GM10847 (cell line): ENCODE results near the gene PARP3.

Experiments
- POLR2A ChIP-seq: IDR thresholded peaks from 2 replicates; pipeline ENCODE4 v1.6.1; 2011; ENCODE audit not compliant: insufficient read length; ENCODE audit errors: extremely low read depth

The PARP3 gene

GRCh38 chr3:51943451-51944391 is 1.6 kb downstream of the PARP3 start:
- TF ChIP-seq POLR2A: no peak

GRCh38 chr3:51944451-51945021 is 2.4 kb downstream of the PARP3 start:
- TF ChIP-seq POLR2A: no peak

GRCh38 chr3:51945031-51945840 is 3.1 kb downstream of the PARP3 start:
- TF ChIP-seq POLR2A: no peak

GRCh38 chr3:51945926-51946705 is 4.0 kb downstream of the PARP3 start:
- TF ChIP-seq POLR2A: no peak

- no peak for TF ChIP-seq POLR2A
These were observed 4.6 kb downstream of the PARP3 start for GRCh38 chr3:51946796-51947195.

- TF ChIP-seq POLR2A: no peak
These were observed 5.2 kb downstream of the PARP3 start for GRCh38 chr3:51947215-51947900.

- TF ChIP-seq POLR2A: no peak
These were observed 5.9 kb downstream of the PARP3 start for GRCh38 chr3:51948016-51948580.

GRCh38 chr3:51949121-51949520 is 7.0 kb downstream of the PARP3 start:
- no peak for TF ChIP-seq POLR2A

GRCh38 chr3:51950899-51951298 is 8.7 kb downstream of the PARP3 start:
- TF ChIP-seq POLR2A: no peak

GRCh38 chr3:51953445-51953844 is 11.3 kb downstream of the PARP3 start:
- TF ChIP-seq POLR2A: no peak

GRCh38 chr3:51954105-51954504 is 11.9 kb downstream of the PARP3 start:
- TF ChIP-seq POLR2A: no peak

- TF ChIP-seq POLR2A: no peak
These were observed 12.6 kb downstream of the PARP3 start for GRCh38 chr3:51954713-51955112.

GRCh38 chr3:51955175-51955892 is 13.2 kb downstream of the PARP3 start, which contains the start of gene GPR62:
GPR62 (plus strand) TSS chr3:51955381; CDS start chr3:51955653, 272 bp downstream.
- no peak for TF ChIP-seq POLR2A

- TF ChIP-seq POLR2A: no peak
These were observed 14.0 kb downstream of the PARP3 start for GRCh38 chr3:51955893-51956770.
